Mucosa of rectum (tissue), 2 donors: Measurements from ENCODE around the gene SHC2.
"Not testable (repeated sequence)": the region's sequence is repeated elsewhere in the genome, so short reads cannot be mapped to it uniquely, and the experiment has no call there.

ENCODE experiments used
- H3K27ac ChIP-seq, 2 donors: one replicate each; pipeline ENCODE4 v1.7.0; 2013; ENCODE audit warnings: inconsistent platforms in 2 of 2, low read depth in 2 of 2, low read length in 2 of 2
- H3K27me3 ChIP-seq, 2 donors: one replicate each; pipeline ENCODE4 v1.7.0; 2013; ENCODE audit warnings: low read length in 2 of 2; ENCODE audit not compliant: control insufficient read depth in 2 of 2, insufficient read depth in 2 of 2
- H3K36me3 ChIP-seq, 2 donors: one replicate each; pipeline ENCODE4 v1.7.0; 2013; ENCODE audit warnings: low read length in 2 of 2; ENCODE audit not compliant: control insufficient read depth in 2 of 2, insufficient read depth in 2 of 2
- H3K4me1 ChIP-seq, 2 donors: one replicate each; pipeline ENCODE4 v1.7.0; 2013; ENCODE audit warnings: low read length in 2 of 2, mild to moderate bottlenecking in 1 of 2; ENCODE audit not compliant: control insufficient read depth in 2 of 2, insufficient read depth in 2 of 2
- H3K4me3 ChIP-seq, 2 donors: one replicate each; pipeline ENCODE4 v1.7.0; 2013; ENCODE audit warnings: low read length in 2 of 2
- H3K9ac ChIP-seq, 2 donors: one replicate each; pipeline ENCODE4 v1.7.0; 2013; ENCODE audit warnings: low read length in 2 of 2, low read depth in 1 of 2, mild to moderate bottlenecking in 1 of 2
- H3K9me3 ChIP-seq, 2 donors: one replicate each; pipeline ENCODE4 v1.7.0; 2013; ENCODE audit warnings: low read length in 2 of 2; ENCODE audit not compliant: control insufficient read depth in 2 of 2
- donor health status: healthy.
- donor health status: Normal muscosa, but diverticular disease.

Gene SHC2

GRCh38 chr19:389255-389934 lies 71.4 kb downstream of the SHC2 start:
- Histone ChIP-seq H3K9me3 (no peaks in the 10 kb centered on the region), H3K4me3 (no peak overlapping the region)

DNA sequence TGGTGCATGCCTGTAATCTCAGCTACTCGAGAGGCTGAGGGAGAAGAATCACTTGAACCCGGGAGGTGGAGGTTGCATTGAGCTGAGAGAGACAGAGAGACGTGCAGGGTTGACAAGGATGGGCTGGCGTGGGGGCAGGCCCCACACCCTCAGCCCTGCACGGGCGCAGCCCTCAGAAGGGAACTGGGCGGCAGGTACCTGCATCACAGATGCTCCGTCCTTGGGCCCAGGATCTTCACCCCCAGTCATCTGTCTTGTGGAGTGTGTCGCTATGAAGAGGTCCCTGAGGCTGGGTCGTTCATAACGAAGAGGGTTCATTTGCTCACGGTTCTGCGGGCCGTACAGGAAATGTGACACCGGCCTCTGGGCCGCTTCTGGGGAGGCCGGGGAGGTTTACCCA lies 72.1 kb downstream of the SHC2 start:
- H3K9ac ChIP-seq, result no peak overlapping the region
- H3K4me1 ChIP-seq, result no peaks in the 10 kb centered on the region
- no peaks in the 10 kb centered on the region for H3K9me3 ChIP-seq
- H3K27me3 ChIP-seq, result peaks cover 8 to 20% of the 10 kb centered on the region in 2 donors
- H3K4me3 ChIP-seq, result no peak overlapping the region
- H3K36me3 ChIP-seq, result no peaks in the 10 kb centered on the region
- H3K27ac ChIP-seq, result no peak overlapping the region

More at GRCh38 chr19:389255-389934, 71.4 kb downstream of the SHC2 start:
- no peak overlapping the region for H3K27ac ChIP-seq
- H3K27me3 ChIP-seq, result peaks cover 4 to 13% of the 10 kb centered on the region in 2 donors
- no peaks in the 10 kb centered on the region for H3K4me1 ChIP-seq
- no peak overlapping the region for H3K9ac ChIP-seq
- no peaks in the 10 kb centered on the region for H3K36me3 ChIP-seq

DNA sequence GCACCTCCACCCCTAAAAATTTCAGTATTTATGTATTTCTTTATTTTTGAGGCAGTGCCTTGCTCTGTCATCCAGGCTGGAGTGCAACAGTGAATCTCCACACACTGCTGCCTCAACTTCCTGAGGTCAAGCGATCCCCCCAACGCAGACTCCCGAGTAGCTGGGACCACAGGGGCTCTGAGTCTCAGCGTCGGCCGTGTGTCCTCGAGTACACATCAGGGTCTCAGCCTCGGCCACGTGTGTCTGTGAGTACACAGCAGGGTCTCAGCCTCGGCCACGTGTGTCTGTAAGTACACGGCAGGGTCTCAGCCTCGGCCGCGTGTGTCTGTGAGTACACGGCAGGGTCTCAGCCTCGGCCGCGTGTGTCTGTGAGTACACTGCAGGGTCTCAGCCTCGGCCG lies 73.1 kb downstream of the SHC2 start:
- no peaks in the 10 kb centered on the region for H3K36me3 ChIP-seq
- no peaks in the 10 kb centered on the region for H3K4me1 ChIP-seq
- no peak overlapping the region for H3K27ac ChIP-seq
- H3K9me3 ChIP-seq, result no peaks in the 10 kb centered on the region
- no peak overlapping the region for H3K9ac ChIP-seq
- no peak overlapping the region for H3K4me3 ChIP-seq
- H3K27me3 ChIP-seq, result peaks cover 13 to 29% of the 10 kb centered on the region in 2 donors

- not testable (repeated sequence) for H3K36me3 ChIP-seq, H3K9me3 ChIP-seq, H3K4me3 ChIP-seq, H3K4me1 ChIP-seq, H3K27ac ChIP-seq, H3K9ac ChIP-seq
- peaks cover 13 to 30% of the 10 kb centered on the region in 2 donors for H3K27me3 ChIP-seq
Measured at GRCh38 chr19:386632-387301, 74.1 kb downstream of the SHC2 start.

DNA sequence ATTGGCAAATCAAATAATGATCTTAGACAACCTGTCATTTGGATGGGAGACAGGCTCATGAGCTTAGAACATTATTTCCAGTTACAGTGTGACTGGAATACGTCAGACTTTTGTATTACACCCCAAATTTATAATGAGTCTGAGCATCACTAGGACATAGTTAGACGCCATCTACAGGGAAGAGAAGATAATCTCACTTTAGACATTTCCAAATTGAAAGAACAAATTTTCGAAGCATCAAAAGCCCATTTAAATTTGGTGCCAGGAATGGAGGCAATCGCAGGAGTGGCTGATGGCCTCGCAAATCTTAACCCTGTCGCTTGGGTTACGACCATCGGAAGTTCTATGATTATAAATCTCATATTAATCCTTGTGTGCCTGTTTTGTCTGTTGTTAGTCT lies 74.6 kb downstream of the SHC2 start:
- not testable (repeated sequence) for H3K4me3 ChIP-seq, H3K4me1 ChIP-seq, H3K36me3 ChIP-seq, H3K27ac ChIP-seq, H3K9me3 ChIP-seq, H3K9ac ChIP-seq
- peaks cover 13 to 30% of the 10 kb centered on the region in 2 donors for H3K27me3 ChIP-seq

DNA sequence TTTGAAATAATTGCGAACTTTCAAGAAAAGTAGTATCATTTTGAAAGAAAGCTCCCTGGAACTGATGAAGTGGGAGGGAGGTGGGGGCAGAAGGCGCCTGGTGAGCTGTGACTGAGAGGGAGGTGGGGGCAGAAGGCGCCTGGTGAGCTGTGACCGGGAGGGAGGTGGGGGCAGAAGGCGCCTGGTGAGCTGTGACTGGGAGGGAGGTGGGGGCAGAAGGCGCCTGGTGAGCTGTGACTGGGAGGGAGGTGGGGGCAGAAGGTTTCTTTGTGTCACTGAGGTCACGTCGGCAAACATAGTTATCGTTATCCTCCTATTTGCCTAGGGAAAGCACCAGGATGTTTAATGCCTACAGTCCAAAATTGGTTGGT lies 76.0 kb downstream of the SHC2 start:
- H3K9ac ChIP-seq, result no peak overlapping the region
- H3K4me3 ChIP-seq, result no peak overlapping the region
- peaks cover 13 to 26% of the 10 kb centered on the region in 2 donors for H3K27me3 ChIP-seq
- no peak overlapping the region for H3K27ac ChIP-seq
- no peaks in the 10 kb centered on the region for H3K36me3 ChIP-seq
- H3K9me3 ChIP-seq, result no peaks in the 10 kb centered on the region
- no peaks in the 10 kb centered on the region for H3K4me1 ChIP-seq

- Histone ChIP-seq H3K9me3 (no peaks in the 10 kb centered on the region), H3K4me3 (no peak overlapping the region), H3K27me3 (peaks cover 13 to 26% of the 10 kb centered on the region in 2 donors), H3K36me3 (no peaks in the 10 kb centered on the region), H3K4me1 (no peaks in the 10 kb centered on the region), H3K9ac (no peak overlapping the region), H3K27ac (no peak overlapping the region)
Measured at GRCh38 chr19:383922-384798, 76.7 kb downstream of the SHC2 start.

DNA sequence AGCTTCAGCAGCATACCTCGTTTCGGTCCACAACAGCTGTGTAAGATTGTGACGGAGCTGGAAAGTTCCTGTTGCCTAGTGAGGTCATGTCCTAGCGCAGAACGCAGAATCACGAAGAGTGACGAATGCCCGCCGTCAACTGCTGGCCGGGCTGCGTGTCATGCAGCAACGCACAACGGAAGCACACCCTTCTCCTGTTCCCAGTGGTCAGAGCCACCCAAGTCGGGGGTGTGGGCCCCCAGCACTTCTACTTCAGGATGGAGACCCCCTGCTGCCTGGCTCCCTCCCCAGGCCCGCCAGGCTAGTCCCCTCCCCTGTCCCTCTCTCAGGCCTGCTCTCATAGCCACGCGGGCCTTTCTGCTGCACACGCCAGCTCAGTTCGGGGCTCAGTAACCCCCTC lies 77.8 kb downstream of the SHC2 start:
- Histone ChIP-seq H3K27me3 (peaks cover 13 to 26% of the 10 kb centered on the region in 2 donors), H3K4me1 (no peaks in the 10 kb centered on the region), H3K4me3 (no peak overlapping the region), H3K36me3 (no peaks in the 10 kb centered on the region), H3K27ac (no peak overlapping the region), H3K9me3 (no peaks in the 10 kb centered on the region), H3K9ac (no peak overlapping the region)

GRCh38 chr19:382578-382977 lies 78.3 kb downstream of the SHC2 start:
- H3K9ac ChIP-seq, H3K27ac ChIP-seq, H3K4me1 ChIP-seq, H3K36me3 ChIP-seq, H3K9me3 ChIP-seq, H3K4me3 ChIP-seq: not testable (repeated sequence)
- peaks cover 13 to 26% of the 10 kb centered on the region in 2 donors for H3K27me3 ChIP-seq

GRCh38 chr19:381901-382300 lies 78.9 kb downstream of the SHC2 start:
- H3K36me3 ChIP-seq, H3K4me1 ChIP-seq, H3K4me3 ChIP-seq, H3K27ac ChIP-seq, H3K9me3 ChIP-seq, H3K9ac ChIP-seq: not testable (repeated sequence)
- peaks cover 13 to 26% of the 10 kb centered on the region in 2 donors for H3K27me3 ChIP-seq
